Endodermal cell (in vitro differentiated cells): Measurements from ENCODE around the gene AKR1D1. TPM values are rescaled to one million over a fixed set of nuclear protein-coding genes. Genes with fewer than 3 reads are reported as not detected.

Source experiments
- DNase-seq: peaks from one replicate; pipeline ENCODE4 v3.0.0-alpha.2; 2017
- H3K27ac ChIP-seq: 2 replicates; pipeline ENCODE4 v1.5.1; 2013; ENCODE audit warnings: mild to moderate bottlenecking, low read depth, low read length, moderate library complexity
- H3K27me3 ChIP-seq: 2 replicates; pipeline ENCODE4 v1.6.1; 2013; ENCODE audit warnings: mild to moderate bottlenecking, low read length, moderate library complexity; ENCODE audit not compliant: insufficient read depth, control insufficient read depth, poor library complexity, severe bottlenecking
- H3K36me3 ChIP-seq: 2 replicates; pipeline ENCODE4 v1.7.0; 2013; ENCODE audit warnings: mild to moderate bottlenecking, low read length, moderate library complexity; ENCODE audit not compliant: control insufficient read depth, insufficient read depth
- H3K4me1 ChIP-seq: one replicate; pipeline ENCODE4 v1.7.0; 2013; ENCODE audit warnings: low read length; ENCODE audit not compliant: control insufficient read depth, insufficient read depth
- H3K4me3 ChIP-seq: 2 replicates; pipeline ENCODE4 v1.5.1; 2013; ENCODE audit warnings: mild to moderate bottlenecking, low read length, moderate library complexity
- H3K9ac ChIP-seq: 2 replicates; pipeline ENCODE4 v1.6.1; 2013; ENCODE audit warnings: mild to moderate bottlenecking, low read length, moderate library complexity; ENCODE audit not compliant: poor library complexity, severe bottlenecking; ENCODE audit errors: extremely low read depth
- H3K9me3 ChIP-seq: 2 replicates; pipeline ENCODE4 v1.6.1; 2013; ENCODE audit warnings: mild to moderate bottlenecking, low read length, moderate library complexity; ENCODE audit not compliant: control insufficient read depth
- H3K27ac Mint-ChIP-seq: 2 replicates; pipeline ENCODE4 v1.8.0; 2020; ENCODE audit warnings: mixed read lengths
- H3K27me3 Mint-ChIP-seq: 2 replicates; pipeline ENCODE4 v1.8.0; 2021; ENCODE audit warnings: mild to moderate bottlenecking, mixed read lengths; ENCODE audit not compliant: insufficient read depth
- H3K36me3 Mint-ChIP-seq: 2 replicates; pipeline ENCODE4 v1.8.0; 2020; ENCODE audit warnings: low read depth, mixed read lengths
- H3K4me1 Mint-ChIP-seq: 2 replicates; pipeline ENCODE4 v1.8.0; 2020; ENCODE audit warnings: mixed read lengths
- H3K4me3 Mint-ChIP-seq: 2 replicates; pipeline ENCODE4 v1.8.0; 2020; ENCODE audit warnings: mild to moderate bottlenecking, moderate library complexity, mixed read lengths
- H3K9me3 Mint-ChIP-seq: 2 replicates; pipeline ENCODE4 v1.8.0; 2020; ENCODE audit warnings: mild to moderate bottlenecking, mixed read lengths
- CTCF ChIP-seq: fragments of 200-600 bp; sonication (generic); conservative IDR thresholded peaks from 2 replicates; pipeline ENCODE4 v1.5.0; 2021; ENCODE audit warnings: antibody characterized with exemption, mild to moderate bottlenecking
- WGBS, 2 experiments: methylation state at CpG; one replicate each; pipeline versions ENCODE4 v1.1.5 to v1.1.7; 2013; ENCODE audit warnings: missing lambda C conversion rate in 2 of 2, mixed read lengths in 1 of 2; ENCODE audit not compliant: insufficient coverage in 1 of 2, insufficient read length in 1 of 2; 5-methylcytosine and 5-hydroxymethylcytosine counted together
- total RNA-seq, 2 donors: library from RNA; stranded (reverse); fragmentation: NEBNext Ultra II Directional in 1 of 2; extraction: Animal tissue kit (Norgen Biotek cat#: 25700) in 1 of 2; gene quantifications; 2 replicates in 1 of 2; 3 replicates in 1 of 2; pipeline ENCODE4 v1.2.1, GENCODE V29; 2021

Gene AKR1D1
- total RNA-seq, 2 donors from 2014 or later, result not detected

- peaks cover 32% of the 10 kb centered on the region for H3K9me3 Mint-ChIP-seq
- no peaks in the 10 kb centered on the region for H3K27me3 ChIP-seq
- 100% methylated on average over 2 of the region's 2 CpGs; no CpG with 5 or more reads in 1 of the 2 experiments for WGBS, 2 experiments
- no peak overlapping the region for H3K9ac ChIP-seq
- H3K4me3 Mint-ChIP-seq, result no peak overlapping the region
- H3K4me1 ChIP-seq, result no peaks in the 10 kb centered on the region
- no peak overlapping the region for H3K4me3 ChIP-seq
- H3K27me3 Mint-ChIP-seq, result no peaks in the 10 kb centered on the region
- peaks cover 9% of the 10 kb centered on the region for H3K36me3 Mint-ChIP-seq
- no peak overlapping the region for H3K27ac Mint-ChIP-seq
- DNase-seq, result no peak
- H3K4me1 Mint-ChIP-seq, result peaks cover 14% of the 10 kb centered on the region
- H3K36me3 ChIP-seq, result no peaks in the 10 kb centered on the region
- H3K9me3 ChIP-seq, result peaks cover 18% of the 10 kb centered on the region
- TF ChIP-seq CTCF, result no peak
- H3K27ac ChIP-seq, result no peak overlapping the region
These were observed 5.4 kb upstream of the AKR1D1 start for GRCh38 chr7:138070908-138071307.

GRCh38 chr7:138072726-138073125 is 3.5 kb upstream of the AKR1D1 start:
- Histone ChIP-seq H3K27me3 (no peaks in the 10 kb centered on the region), H3K4me3 (no peak overlapping the region), H3K4me1 (no peaks in the 10 kb centered on the region), H3K9ac (no peak overlapping the region), H3K27ac (no peak overlapping the region), H3K9me3 (peaks cover 36% of the 10 kb centered on the region), H3K36me3 (no peaks in the 10 kb centered on the region)
- H3K27me3 Mint-ChIP-seq, result no peaks in the 10 kb centered on the region
- peaks cover 45% of the 10 kb centered on the region for H3K9me3 Mint-ChIP-seq
- H3K27ac Mint-ChIP-seq, result no peak overlapping the region
- H3K4me3 Mint-ChIP-seq, result no peak overlapping the region
- peaks cover 12% of the 10 kb centered on the region for H3K36me3 Mint-ChIP-seq
- TF ChIP-seq CTCF, result no peak
- DNase-seq, result peak; percentile 53
- H3K4me1 Mint-ChIP-seq, result no peaks in the 10 kb centered on the region
- 78 to 86% methylated on average over 1 to 2 of the region's 2 CpGs for WGBS, 2 experiments

- H3K27me3 ChIP-seq, result no peaks in the 10 kb centered on the region
- H3K27ac ChIP-seq, result no peak overlapping the region
- peaks cover 36% of the 10 kb centered on the region for H3K9me3 ChIP-seq
- DNase-seq, result no peak
- Mint-ChIP-seq H3K4me3 (no peak overlapping the region), H3K36me3 (peaks cover 12% of the 10 kb centered on the region), H3K4me1 (no peaks in the 10 kb centered on the region), H3K27me3 (no peaks in the 10 kb centered on the region), H3K9me3 (peaks cover 45% of the 10 kb centered on the region), H3K27ac (no peak overlapping the region)
- H3K4me3 ChIP-seq, result no peak overlapping the region
- no peak for TF ChIP-seq CTCF
- no peak overlapping the region for H3K9ac ChIP-seq
- H3K4me1 ChIP-seq, result no peaks in the 10 kb centered on the region
- WGBS, 2 experiments, result 81 to 86% methylated on average over 2 of the region's 2 CpGs
- H3K36me3 ChIP-seq, result no peaks in the 10 kb centered on the region
These were observed 2.1 kb upstream of the AKR1D1 start for GRCh38 chr7:138074121-138074520.
